Left ventricle myocardium inferior (tissue), 1 donor: ENCODE results near the gene ZDHHC7. TPM values are rescaled to one million over a fixed set of nuclear protein-coding genes. Genes with fewer than 3 reads are reported as not detected.

Experiments
- DNase-seq: peaks from one replicate; pipeline ENCODE4 v3.0.0-alpha.2; 2020
- H3K27ac ChIP-seq: fragments of 200-600 bp; replicated peaks from 2 replicates; pipeline ENCODE4 v1.8.0; 2021
- H3K27me3 ChIP-seq: fragments of 200-600 bp; 2 replicates; pipeline ENCODE4 v1.8.0; 2021; ENCODE audit warnings: low read depth
- H3K36me3 ChIP-seq: fragments of 200-600 bp; 2 replicates; pipeline ENCODE4 v1.8.0; 2021
- H3K4me1 ChIP-seq: fragments of 200-600 bp; 2 replicates; pipeline ENCODE4 v1.8.0; 2021
- H3K4me3 ChIP-seq: fragments of 200-600 bp; 2 replicates; pipeline ENCODE4 v1.8.0; 2021; ENCODE audit warnings: mild to moderate bottlenecking, moderate library complexity
- H3K9me3 ChIP-seq: fragments of 200-600 bp; replicated peaks from 2 replicates; pipeline ENCODE4 v1.8.0; 2021
- intact Hi-C: fragments of 100-400 bp; cut with micrococcal nuclease; formaldehyde crosslinking; loops from one replicate; pipeline ENCODE4 v1.11.0; 2022
- total RNA-seq: library from RNA; stranded (reverse); fragmentation: NEBNext Ultra II Directional; extraction: Animal tissue kit (Norgen Biotek cat#: 25700); gene quantifications from one replicate; pipeline ENCODE4 v1.2.1, GENCODE V29; 2021
- TF ChIP-seq, protein P1 (sequence below): fragments of 200-600 bp; IDR thresholded peaks from 2 replicates; pipeline ENCODE4 v1.8.0; 2021; ENCODE audit warnings: antibody characterized with exemption, mild to moderate bottlenecking, borderline replicate concordance
- donor health status: DM: no; HTN: yes; CAD: no; lungs with severe emphysema.

Gene ZDHHC7
- total RNA-seq, 1 donor from 2014 or later = 36.8 TPM

DNA sequence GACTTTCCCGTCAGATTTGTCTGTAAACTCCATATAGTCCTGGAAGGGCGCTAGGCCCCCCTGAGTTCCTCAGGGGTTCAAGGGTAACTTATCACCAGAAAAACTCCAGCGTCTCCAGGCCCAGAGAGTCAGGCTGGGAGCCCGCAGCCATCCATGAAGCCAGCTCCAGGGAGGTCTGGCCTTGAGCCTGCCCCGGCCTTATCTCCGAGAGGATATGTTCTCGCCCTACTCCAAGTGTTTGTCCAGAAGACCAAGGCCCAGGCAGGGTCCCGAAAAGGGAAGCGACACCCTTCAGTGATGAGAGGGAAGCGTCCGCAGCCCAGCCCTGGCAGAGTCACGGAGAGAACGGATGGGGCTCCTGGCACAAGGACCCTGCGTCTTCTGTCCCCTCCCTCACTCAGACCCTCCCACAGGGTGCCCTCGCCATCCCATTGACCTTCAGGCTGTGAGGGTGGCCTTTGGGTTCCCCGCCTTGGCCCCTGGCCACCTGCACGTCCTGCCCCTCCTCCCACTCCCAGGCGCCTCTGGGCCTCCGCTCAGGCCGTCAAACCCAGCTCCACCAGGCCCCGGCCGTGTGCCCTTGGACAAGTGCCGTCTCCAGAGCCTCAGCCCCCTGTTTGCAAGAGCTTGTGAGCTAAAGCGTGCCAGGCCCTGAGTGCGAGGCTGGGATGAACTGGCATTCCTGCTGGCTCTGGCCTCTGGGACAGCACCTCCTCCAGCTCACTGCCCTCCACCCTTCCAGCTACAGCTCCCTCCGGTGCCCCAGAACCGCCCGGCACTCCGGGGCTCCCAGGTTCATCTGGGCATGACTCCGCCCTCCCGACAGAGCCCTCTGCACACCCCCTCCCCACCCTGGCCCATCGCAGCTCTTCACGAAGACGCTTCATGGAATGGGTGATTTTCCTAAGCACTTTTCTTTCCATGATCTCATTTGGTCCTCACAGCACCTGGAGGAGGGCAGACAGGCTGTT is 83.4 kb downstream of the ZDHHC7 start:
- H3K36me3 ChIP-seq = no peaks in the 10 kb centered on the region
- H3K4me3 ChIP-seq = no peak overlapping the region
- peaks cover 56% of the 10 kb centered on the region for H3K4me1 ChIP-seq
- no peaks in the 10 kb centered on the region for H3K27me3 ChIP-seq
- peak; percentile 76 for DNase-seq
- H3K27ac ChIP-seq = peak overlapping the region; percentile 93
- intact Hi-C loops = no loop called here
- TF ChIP-seq, protein P1, sequence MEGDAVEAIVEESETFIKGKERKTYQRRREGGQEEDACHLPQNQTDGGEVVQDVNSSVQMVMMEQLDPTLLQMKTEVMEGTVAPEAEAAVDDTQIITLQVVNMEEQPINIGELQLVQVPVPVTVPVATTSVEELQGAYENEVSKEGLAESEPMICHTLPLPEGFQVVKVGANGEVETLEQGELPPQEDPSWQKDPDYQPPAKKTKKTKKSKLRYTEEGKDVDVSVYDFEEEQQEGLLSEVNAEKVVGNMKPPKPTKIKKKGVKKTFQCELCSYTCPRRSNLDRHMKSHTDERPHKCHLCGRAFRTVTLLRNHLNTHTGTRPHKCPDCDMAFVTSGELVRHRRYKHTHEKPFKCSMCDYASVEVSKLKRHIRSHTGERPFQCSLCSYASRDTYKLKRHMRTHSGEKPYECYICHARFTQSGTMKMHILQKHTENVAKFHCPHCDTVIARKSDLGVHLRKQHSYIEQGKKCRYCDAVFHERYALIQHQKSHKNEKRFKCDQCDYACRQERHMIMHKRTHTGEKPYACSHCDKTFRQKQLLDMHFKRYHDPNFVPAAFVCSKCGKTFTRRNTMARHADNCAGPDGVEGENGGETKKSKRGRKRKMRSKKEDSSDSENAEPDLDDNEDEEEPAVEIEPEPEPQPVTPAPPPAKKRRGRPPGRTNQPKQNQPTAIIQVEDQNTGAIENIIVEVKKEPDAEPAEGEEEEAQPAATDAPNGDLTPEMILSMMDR = no peak
- H3K9me3 ChIP-seq = peaks cover 5% of the 10 kb centered on the region

DNA sequence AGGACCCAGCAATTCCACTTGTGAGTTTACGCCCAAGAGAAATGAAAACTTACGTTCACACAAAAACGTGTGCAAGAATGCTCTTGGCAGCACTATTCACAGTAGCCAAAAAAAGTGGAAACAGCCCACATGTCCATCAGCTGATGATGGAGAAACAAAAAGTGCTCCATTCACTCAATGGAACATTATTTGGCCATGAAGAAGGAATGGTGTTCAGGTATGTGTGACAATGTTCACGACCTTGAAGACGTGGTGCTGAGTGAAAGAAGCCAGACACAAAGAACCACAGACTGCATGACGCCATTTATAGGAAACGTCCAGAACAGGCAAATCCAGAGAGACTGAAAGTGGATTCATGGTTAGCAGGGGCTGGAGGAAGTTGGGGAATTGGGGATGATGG is 84.9 kb downstream of the ZDHHC7 start:
- H3K27ac ChIP-seq = peak overlapping the region; percentile 93
- no peaks in the 10 kb centered on the region for H3K36me3 ChIP-seq
- H3K9me3 ChIP-seq = peaks cover 5% of the 10 kb centered on the region
- intact Hi-C loops = no loop called here
- H3K4me1 ChIP-seq = peaks cover 67% of the 10 kb centered on the region
- no peak for DNase-seq
- TF ChIP-seq, protein P1 = no peak
- no peaks in the 10 kb centered on the region for H3K27me3 ChIP-seq
- no peak overlapping the region for H3K4me3 ChIP-seq

DNA sequence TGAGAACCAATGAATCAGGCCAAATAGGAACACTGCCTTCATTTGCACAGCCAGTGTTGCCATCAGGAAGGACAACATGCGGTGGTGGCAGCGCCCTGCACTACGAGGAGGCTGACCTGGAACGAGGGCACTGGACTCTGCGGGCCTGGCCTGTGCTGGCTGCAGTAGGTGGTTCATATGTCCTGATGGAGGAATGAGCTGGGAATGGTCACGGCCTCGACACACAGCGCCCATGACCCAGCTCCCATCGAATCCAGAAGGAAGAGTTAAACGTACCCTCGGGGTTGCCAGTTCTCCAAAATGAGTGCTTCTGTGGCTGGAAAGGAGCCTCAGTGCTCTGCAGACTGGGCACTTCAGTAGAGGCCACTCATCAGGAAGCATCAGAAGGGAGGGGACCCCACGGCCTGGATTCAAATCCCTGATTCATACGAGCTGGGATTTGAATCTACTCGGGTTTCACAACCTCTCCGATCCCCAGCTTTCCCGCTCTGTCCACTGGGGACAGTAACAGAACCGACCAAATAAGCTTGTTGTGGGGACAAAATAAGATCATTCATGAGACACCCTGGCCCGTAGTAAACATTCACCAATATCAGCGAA is 85.5 kb downstream of the ZDHHC7 start:
- DNase-seq = no peak
- Histone ChIP-seq H3K9me3 (no peaks in the 10 kb centered on the region), H3K36me3 (no peaks in the 10 kb centered on the region), H3K27ac (peak overlapping the region; percentile 93), H3K27me3 (no peaks in the 10 kb centered on the region), H3K4me3 (no peak overlapping the region), H3K4me1 (peaks cover 69% of the 10 kb centered on the region)
- intact Hi-C loops = no loop called here
- TF ChIP-seq, protein P1 = no peak

DNA sequence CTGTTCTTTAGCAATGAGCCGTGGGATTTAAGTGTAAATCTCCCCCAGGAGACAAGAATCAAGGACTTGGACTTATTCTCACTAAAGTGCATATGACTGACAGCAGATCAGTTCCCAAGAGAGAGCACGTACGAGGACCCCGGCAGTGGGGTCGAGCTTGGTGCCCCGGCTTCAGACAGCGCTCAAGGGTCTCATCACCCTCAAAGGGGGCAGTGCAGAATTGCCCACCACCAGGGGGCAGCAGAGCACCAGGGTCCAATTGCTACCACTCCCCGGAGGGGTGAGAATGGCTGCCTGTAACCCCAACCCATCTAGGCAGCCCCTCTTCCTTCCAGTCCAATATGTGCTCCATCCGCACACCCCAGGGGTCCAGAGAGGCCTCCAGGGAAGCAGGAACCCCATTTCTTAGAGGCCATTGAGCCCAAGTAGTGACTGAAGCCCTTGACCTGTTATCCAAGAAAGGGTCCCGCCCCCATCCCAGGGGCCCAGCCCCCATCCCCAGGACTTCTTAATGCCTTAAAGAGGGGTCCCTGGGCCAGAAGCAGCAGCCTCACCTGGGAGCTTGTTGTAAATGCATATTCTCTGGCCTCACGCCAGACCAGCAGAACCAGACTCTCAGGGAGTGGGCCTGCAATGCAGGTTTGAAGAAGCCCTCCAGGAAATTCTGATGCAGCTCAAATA is 86.1 kb downstream of the ZDHHC7 start:
- DNase-seq = peak; percentile 67
- Histone ChIP-seq H3K27ac (peak overlapping the region; percentile 93), H3K4me1 (peaks cover 69% of the 10 kb centered on the region), H3K36me3 (no peaks in the 10 kb centered on the region), H3K27me3 (no peaks in the 10 kb centered on the region), H3K4me3 (no peak overlapping the region), H3K9me3 (no peaks in the 10 kb centered on the region)
- TF ChIP-seq, protein P1 = peak; percentile 86
- intact Hi-C loops = no loop called here

DNA sequence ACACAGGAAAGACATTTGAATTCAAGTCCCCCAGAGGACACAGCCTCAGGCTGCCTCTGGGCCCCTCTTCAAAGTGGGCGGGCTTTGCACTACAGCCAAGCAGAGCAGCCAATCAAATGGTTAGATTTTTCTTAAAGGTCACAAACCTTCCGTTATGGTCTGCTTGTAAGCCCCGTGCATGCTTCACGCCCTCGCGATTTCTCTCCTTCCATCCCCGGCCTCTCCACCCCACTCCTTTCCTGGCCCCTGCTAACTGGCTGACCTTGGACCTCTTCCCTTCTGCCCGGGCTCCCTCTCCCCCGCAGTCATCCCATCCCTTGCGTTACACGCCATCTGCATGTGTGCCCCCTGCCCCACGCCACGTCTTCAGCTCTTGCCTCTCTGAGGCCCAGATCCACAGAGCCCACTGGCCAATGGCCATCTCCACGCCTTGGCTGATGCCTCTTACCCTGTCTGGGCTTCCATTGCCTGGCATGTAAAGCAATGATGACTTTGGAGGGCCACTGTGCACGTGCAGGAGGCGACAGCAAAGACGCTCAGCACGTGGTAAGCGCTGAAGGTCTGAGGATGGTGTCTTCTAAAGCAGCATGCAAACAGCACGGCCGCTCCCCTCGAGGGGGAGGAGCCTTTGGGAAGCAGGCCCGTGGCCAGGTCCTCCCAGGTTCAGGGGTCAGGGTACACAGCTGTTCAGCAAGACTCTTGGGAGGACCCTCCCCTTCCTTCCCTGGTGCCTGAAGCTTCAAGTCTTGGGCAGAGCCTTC is 86.8 kb downstream of the ZDHHC7 start:
- peak overlapping the region; percentile 93 for H3K27ac ChIP-seq
- no peaks in the 10 kb centered on the region for H3K9me3 ChIP-seq
- H3K36me3 ChIP-seq = no peaks in the 10 kb centered on the region
- intact Hi-C loops = no loop called here
- H3K4me3 ChIP-seq = no peak overlapping the region
- DNase-seq = peak; percentile 76
- no peaks in the 10 kb centered on the region for H3K27me3 ChIP-seq
- TF ChIP-seq, protein P1 = no peak
- H3K4me1 ChIP-seq = peaks cover 69% of the 10 kb centered on the region
